Mammary epithelial cell (primary cell): ENCODE results near the gene POLA1.

Source experiments
- EZH2 ChIP-seq: IDR thresholded peaks from 2 replicates; pipeline ENCODE4 v1.6.1; 2012; ENCODE audit warnings: low read length, inconsistent platforms, borderline replicate concordance
- TF ChIP-seq, protein P1 (sequence below), 2 donors: IDR thresholded peaks in 1 of 2; conservative IDR thresholded peaks in 1 of 2; 2 replicates each; pipeline ENCODE4 v1.5.1; 2011 to 2012; ENCODE audit warnings: inconsistent platforms in 2 of 2, low read length in 2 of 2, mild to moderate bottlenecking in 2 of 2, control low read depth in 1 of 2, low read depth in 1 of 2; ENCODE audit not compliant: insufficient read depth in 1 of 2; ENCODE audit errors: extremely low read depth in 1 of 2

DNA sequence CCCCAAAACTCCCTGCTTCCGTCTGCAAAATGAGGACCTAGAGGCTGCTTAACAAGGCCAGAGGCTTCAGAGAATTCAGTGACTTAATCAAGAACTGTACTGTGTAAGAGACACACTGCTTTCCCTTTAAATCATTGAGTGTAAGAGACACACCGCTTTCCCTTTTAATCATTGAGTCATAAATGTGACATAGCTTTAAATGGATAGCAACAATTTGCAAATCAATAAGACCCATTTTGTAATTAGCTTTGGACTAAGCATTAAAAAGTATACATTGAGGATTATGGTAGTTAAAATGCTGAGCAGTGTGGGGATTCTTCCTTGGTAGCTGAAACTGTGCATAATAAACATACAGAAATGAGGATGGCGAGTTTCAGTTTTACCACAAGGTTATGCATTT lies 290.2 kb downstream of the POLA1 start:
- TF ChIP-seq, protein P1, sequence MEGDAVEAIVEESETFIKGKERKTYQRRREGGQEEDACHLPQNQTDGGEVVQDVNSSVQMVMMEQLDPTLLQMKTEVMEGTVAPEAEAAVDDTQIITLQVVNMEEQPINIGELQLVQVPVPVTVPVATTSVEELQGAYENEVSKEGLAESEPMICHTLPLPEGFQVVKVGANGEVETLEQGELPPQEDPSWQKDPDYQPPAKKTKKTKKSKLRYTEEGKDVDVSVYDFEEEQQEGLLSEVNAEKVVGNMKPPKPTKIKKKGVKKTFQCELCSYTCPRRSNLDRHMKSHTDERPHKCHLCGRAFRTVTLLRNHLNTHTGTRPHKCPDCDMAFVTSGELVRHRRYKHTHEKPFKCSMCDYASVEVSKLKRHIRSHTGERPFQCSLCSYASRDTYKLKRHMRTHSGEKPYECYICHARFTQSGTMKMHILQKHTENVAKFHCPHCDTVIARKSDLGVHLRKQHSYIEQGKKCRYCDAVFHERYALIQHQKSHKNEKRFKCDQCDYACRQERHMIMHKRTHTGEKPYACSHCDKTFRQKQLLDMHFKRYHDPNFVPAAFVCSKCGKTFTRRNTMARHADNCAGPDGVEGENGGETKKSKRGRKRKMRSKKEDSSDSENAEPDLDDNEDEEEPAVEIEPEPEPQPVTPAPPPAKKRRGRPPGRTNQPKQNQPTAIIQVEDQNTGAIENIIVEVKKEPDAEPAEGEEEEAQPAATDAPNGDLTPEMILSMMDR (conservative IDR thresholded peaks at IDR 0.05 in 1 of 2, IDR thresholded peaks at IDR 0.05 in 1 of 2; ENCODE audit: extremely low read depth in 1 of 2, insufficient read depth in 1 of 2, low read depth in 1 of 2, low read length in 2 of 2), result no peak
- no peak for TF ChIP-seq EZH2
